H9 (cell line): ENCODE measurements around the gene ARMC9. TPM values are rescaled to one million over a fixed set of nuclear protein-coding genes. Genes with fewer than 3 reads are reported as not detected.

Source experiments
- DNase-seq: peaks from one replicate; pipeline ENCODE4 v3.0.0-alpha.2; 2017
- H2AFZ ChIP-seq: one replicate; pipeline ENCODE4 v1.6.1; 2013; ENCODE audit warnings: mild to moderate bottlenecking, low read length, control low read depth, moderate library complexity
- H2AK5ac ChIP-seq: 2 replicates; pipeline ENCODE4 v1.6.1; 2013; ENCODE audit warnings: low read length, control low read depth, mixed read lengths; ENCODE audit not compliant: insufficient read length
- H2BK120ac ChIP-seq: one replicate; pipeline ENCODE4 v1.6.1; 2013; ENCODE audit warnings: low read depth, mild to moderate bottlenecking, low read length, control low read depth, inconsistent platforms; ENCODE audit not compliant: poor library complexity, severe bottlenecking
- H2BK12ac ChIP-seq: 2 replicates; pipeline ENCODE4 v1.6.1; 2013; ENCODE audit warnings: low read length, control low read depth, mixed read lengths, low read depth; ENCODE audit not compliant: insufficient read length
- H2BK15ac ChIP-seq: 2 replicates; pipeline ENCODE4 v1.6.1; 2013; ENCODE audit warnings: low read depth, low read length, control low read depth
- H2BK20ac ChIP-seq: one replicate; pipeline ENCODE4 v1.6.1; 2013; ENCODE audit warnings: low read depth, mild to moderate bottlenecking, low read length, control low read depth, inconsistent platforms; ENCODE audit not compliant: poor library complexity, severe bottlenecking
- H2BK5ac ChIP-seq: 2 replicates; pipeline ENCODE4 v1.6.1; 2013; ENCODE audit warnings: low read length, control low read depth, mixed read lengths; ENCODE audit not compliant: insufficient read length
- H3K14ac ChIP-seq: 2 replicates; pipeline ENCODE4 v1.6.1; 2013; ENCODE audit warnings: low read length, control low read depth; ENCODE audit not compliant: insufficient read depth
- H3K18ac ChIP-seq: 2 replicates; pipeline ENCODE4 v1.6.1; 2013; ENCODE audit warnings: low read depth, mild to moderate bottlenecking, mixed read lengths, low read length, control low read depth; ENCODE audit not compliant: insufficient read length
- H3K23ac ChIP-seq: 2 replicates; pipeline ENCODE4 v1.6.1; 2013; ENCODE audit warnings: low read length, control low read depth, mixed read lengths, low read depth; ENCODE audit not compliant: insufficient read length
- H3K23me2 ChIP-seq: 2 replicates; pipeline ENCODE4 v1.6.1; 2013; ENCODE audit warnings: low read depth, mild to moderate bottlenecking, mixed read lengths, low read length, control low read depth; ENCODE audit not compliant: insufficient read length, poor library complexity, severe bottlenecking
- H3K27ac ChIP-seq: 2 replicates; pipeline ENCODE4 v1.5.1; 2013; ENCODE audit warnings: low read length, control low read depth, mixed read lengths, low read depth; ENCODE audit not compliant: insufficient read length
- H3K27me3 ChIP-seq: 2 replicates; pipeline ENCODE4 v1.6.1; 2013; ENCODE audit warnings: low read length, control low read depth, inconsistent platforms; ENCODE audit not compliant: insufficient read depth
- H3K4ac ChIP-seq: 2 replicates; pipeline ENCODE4 v1.6.1; 2013; ENCODE audit warnings: low read depth, mild to moderate bottlenecking, control low read depth, inconsistent platforms, low read length, moderate library complexity
- H3K4me1 ChIP-seq: 2 replicates; pipeline ENCODE4 v1.6.1; 2013; ENCODE audit warnings: low read length, control low read depth, inconsistent platforms; ENCODE audit not compliant: insufficient read depth
- H3K4me2 ChIP-seq: 2 replicates; pipeline ENCODE4 v1.6.1; 2013; ENCODE audit warnings: low read length, control low read depth, mixed read lengths; ENCODE audit not compliant: insufficient read length, insufficient read depth
- H3K56ac ChIP-seq: 2 replicates; pipeline ENCODE4 v1.6.1; 2013; ENCODE audit warnings: low read depth, mild to moderate bottlenecking, mixed read lengths, low read length, control low read depth; ENCODE audit not compliant: insufficient read length
- H3K79me1 ChIP-seq: 2 replicates; pipeline ENCODE4 v1.6.1; 2013; ENCODE audit warnings: low read depth, mild to moderate bottlenecking, moderate library complexity, low read length, control low read depth, inconsistent platforms; ENCODE audit not compliant: insufficient read depth, poor library complexity, severe bottlenecking
- H3K79me2 ChIP-seq: 2 replicates; pipeline ENCODE4 v1.6.1; 2013; ENCODE audit warnings: low read length, control low read depth, inconsistent platforms; ENCODE audit not compliant: insufficient read depth
- H3K9ac ChIP-seq: 2 replicates; pipeline ENCODE4 v1.6.1; 2013; ENCODE audit warnings: low read length, control low read depth, mixed read lengths; ENCODE audit not compliant: insufficient read length; ENCODE audit errors: extremely low read depth
- H3K9me3 ChIP-seq: one replicate; pipeline ENCODE4 v1.6.1; 2013; ENCODE audit warnings: low read depth, low read length, inconsistent platforms; ENCODE audit not compliant: control insufficient read depth
- H3T11ph ChIP-seq: one replicate; pipeline ENCODE4 v1.6.1; 2013; ENCODE audit warnings: mild to moderate bottlenecking, low read length, control low read depth, inconsistent platforms
- H4K20me1 ChIP-seq: one replicate; pipeline ENCODE4 v1.6.1; 2013; ENCODE audit not compliant: control insufficient read depth, insufficient read length, insufficient read depth
- H4K5ac ChIP-seq: 2 replicates; pipeline ENCODE4 v1.6.1; 2013; ENCODE audit warnings: low read depth, mild to moderate bottlenecking, mixed read lengths, low read length, control low read depth; ENCODE audit not compliant: insufficient read length
- H4K8ac ChIP-seq: replicated peaks from 2 replicates; pipeline ENCODE4 v1.6.1; 2013; ENCODE audit warnings: low read length, control low read depth, mixed read lengths, low read depth; ENCODE audit not compliant: insufficient read length
- H4K91ac ChIP-seq: 2 replicates; pipeline ENCODE4 v1.6.1; 2013; ENCODE audit warnings: low read depth, mild to moderate bottlenecking, moderate library complexity, mixed read lengths, low read length, control low read depth; ENCODE audit not compliant: insufficient read length
- H3K27ac Mint-ChIP-seq, 3 experiments: 2 replicates in 2 of 3; 3 replicates in 1 of 3; pipeline ENCODE4 v1.8.0; 2020 to 2021; ENCODE audit warnings: mixed read lengths in 3 of 3, mild to moderate bottlenecking in 1 of 3, moderate library complexity in 1 of 3
- H3K27me3 Mint-ChIP-seq: 2 replicates; pipeline ENCODE4 v1.8.0; 2021; ENCODE audit warnings: low read depth, mild to moderate bottlenecking, moderate library complexity, mixed read lengths
- H3K36me3 Mint-ChIP-seq, 3 experiments: 2 replicates in 2 of 3; 3 replicates in 1 of 3; pipeline ENCODE4 v1.8.0; 2020 to 2021; ENCODE audit warnings: low read depth in 3 of 3, mixed read lengths in 3 of 3; ENCODE audit not compliant: insufficient read depth in 1 of 3
- H3K4me1 Mint-ChIP-seq, 2 experiments: 2 replicates each; pipeline ENCODE4 v1.8.0; 2020; ENCODE audit warnings: mixed read lengths in 2 of 2
- H3K4me3 Mint-ChIP-seq, 2 experiments: 2 replicates in 1 of 2; 3 replicates in 1 of 2; pipeline ENCODE4 v1.8.0; 2020 to 2021; ENCODE audit warnings: mild to moderate bottlenecking in 2 of 2, mixed read lengths in 2 of 2, moderate library complexity in 1 of 2
- H3K9me3 Mint-ChIP-seq, 2 experiments: 2 replicates in 1 of 2; 3 replicates in 1 of 2; pipeline ENCODE4 v1.8.0; 2020; ENCODE audit warnings: mild to moderate bottlenecking in 2 of 2, mixed read lengths in 2 of 2, moderate library complexity in 1 of 2
- CTCF ChIP-seq: fragments of 200-600 bp; sonication (generic); conservative IDR thresholded peaks from 3 replicates; pipeline ENCODE4 v1.8.0; 2021; ENCODE audit warnings: antibody characterized with exemption, mild to moderate bottlenecking
- WGBS: extraction: QIAGEN DNeasy Blood & Tissue Kit; methylation state at CpG from one replicate; pipeline ENCODE4 v1.1.7; 2013; ENCODE audit warnings: missing lambda C conversion rate, low lambda C conversion rate, mixed read lengths; ENCODE audit not compliant: insufficient read length; ENCODE audit errors: extremely low coverage; 5-methylcytosine and 5-hydroxymethylcytosine counted together
- total RNA-seq: library from RNA; stranded (reverse); gene quantifications from 2 replicates; pipeline ENCODE4 v1.2.1, GENCODE V29; 2021

Gene ARMC9
- total RNA-seq, 1 experiment from 2014 or later: 37.6 TPM

- H3K56ac ChIP-seq: no peak overlapping the region
- no peak overlapping the region for H2BK20ac ChIP-seq
- H2BK5ac ChIP-seq: no peak overlapping the region
- H2BK15ac ChIP-seq: no peak overlapping the region
- Mint-ChIP-seq H3K9me3 (no peaks in the 10 kb centered on the region), H3K4me1 (peaks cover 4 to 24% of the 10 kb centered on the region in 2 experiments; a peak in 3 of 4 replicates), H3K27me3 (no peaks in the 10 kb centered on the region), H3K27ac (peak overlapping the region in 1 of 3 experiments; percentile 71; a peak in 2 of 7 replicates), H3K36me3 (peaks cover 7 to 54% (median 19%) of the 10 kb centered on the region in 3 experiments; a peak in 6 of 7 replicates), H3K4me3 (no peak overlapping the region)
- H3T11ph ChIP-seq: no peak overlapping the region
- H3K23ac ChIP-seq: no peak overlapping the region
- no CpG with 5 or more reads among the region's 15 CpGs for WGBS
- no peaks in the 10 kb centered on the region for H3K79me2 ChIP-seq
- no peaks in the 10 kb centered on the region for H3K9me3 ChIP-seq
- no peak overlapping the region for H3K18ac ChIP-seq
- no peak overlapping the region for H4K8ac ChIP-seq
- H2AFZ ChIP-seq: no peak overlapping the region
- no peaks in the 10 kb centered on the region for H3K23me2 ChIP-seq
- H4K5ac ChIP-seq: no peak overlapping the region
- H2AK5ac ChIP-seq: no peak overlapping the region
- no peak overlapping the region for H3K4ac ChIP-seq
- no peak overlapping the region for H3K27ac ChIP-seq
- TF ChIP-seq CTCF: no peak
- H3K4me2 ChIP-seq: no peak overlapping the region
- no peak overlapping the region for H2BK120ac ChIP-seq
- no peak overlapping the region; the same call in 1 of the 2 replicates for H3K14ac ChIP-seq
- H4K91ac ChIP-seq: no peak overlapping the region
- no peak overlapping the region for H3K9ac ChIP-seq
- no peaks in the 10 kb centered on the region for H3K27me3 ChIP-seq
- no peak overlapping the region for H2BK12ac ChIP-seq
- H3K4me1 ChIP-seq: no peaks in the 10 kb centered on the region; the same call in 1 of the 2 replicates
- DNase-seq: no peak
- H3K79me1 ChIP-seq: no peaks in the 10 kb centered on the region
- no peaks in the 10 kb centered on the region for H4K20me1 ChIP-seq
Observed at GRCh38 chr2:231244382-231245248, 46.2 kb downstream of the ARMC9 start.
